Trophoblast cell (in vitro differentiated cells and primary cell): Measurements from ENCODE around the gene RNF17.

Experiments
- DNase-seq, 2 donors: peaks; one replicate each; pipeline ENCODE4 v3.0.0-alpha.2; 2016
- H2AFZ ChIP-seq: 2 replicates; pipeline ENCODE4 v1.6.1; 2013; ENCODE audit warnings: low read length, moderate library complexity, mild to moderate bottlenecking; ENCODE audit not compliant: insufficient read depth, poor library complexity
- H2AK5ac ChIP-seq: 2 replicates; pipeline ENCODE4 v1.6.1; 2013; ENCODE audit warnings: mild to moderate bottlenecking, low read length
- H2BK120ac ChIP-seq: 2 replicates; pipeline ENCODE4 v1.6.1; 2013; ENCODE audit warnings: low read length, mild to moderate bottlenecking, moderate library complexity; ENCODE audit not compliant: insufficient read depth, poor library complexity
- H2BK12ac ChIP-seq: 2 replicates; pipeline ENCODE4 v1.6.1; 2013; ENCODE audit warnings: mild to moderate bottlenecking, low read length, moderate library complexity
- H2BK5ac ChIP-seq: 2 replicates; pipeline ENCODE4 v1.6.1; 2013; ENCODE audit warnings: low read length, low read depth, moderate library complexity, mild to moderate bottlenecking; ENCODE audit not compliant: poor library complexity
- H3K14ac ChIP-seq: 2 replicates; pipeline ENCODE4 v1.6.1; 2013; ENCODE audit warnings: mild to moderate bottlenecking, low read length
- H3K18ac ChIP-seq: 2 replicates; pipeline ENCODE4 v1.6.1; 2013; ENCODE audit warnings: mild to moderate bottlenecking, low read length
- H3K23ac ChIP-seq: 2 replicates; pipeline ENCODE4 v1.6.1; 2013; ENCODE audit warnings: low read length
- H3K27ac ChIP-seq: 2 replicates; pipeline ENCODE4 v1.5.1; 2013; ENCODE audit warnings: low read depth, mild to moderate bottlenecking, inconsistent platforms, low read length, moderate library complexity
- H3K27me3 ChIP-seq: 2 replicates; pipeline ENCODE4 v1.6.1; 2013; ENCODE audit warnings: inconsistent platforms, mild to moderate bottlenecking, low read length, moderate library complexity; ENCODE audit not compliant: insufficient read depth
- H3K36me3 ChIP-seq, 2 experiments: 1 replicate in 1 of 2; 2 replicates in 1 of 2; pipeline ENCODE4 v1.6.1; 2013; ENCODE audit warnings: low read length in 2 of 2, mild to moderate bottlenecking in 2 of 2, moderate library complexity in 1 of 2; ENCODE audit not compliant: insufficient read depth in 2 of 2, control insufficient read depth in 1 of 2
- H3K4ac ChIP-seq: 2 replicates; pipeline ENCODE4 v1.6.1; 2013; ENCODE audit warnings: low read depth, mild to moderate bottlenecking, low read length, moderate library complexity
- H3K4me1 ChIP-seq, 2 experiments: 1 replicate in 1 of 2; 2 replicates in 1 of 2; pipeline ENCODE4 v1.6.1; 2013; ENCODE audit warnings: low read length in 2 of 2, mild to moderate bottlenecking in 2 of 2, moderate library complexity in 1 of 2; ENCODE audit not compliant: insufficient read depth in 2 of 2, control insufficient read depth in 1 of 2
- H3K4me2 ChIP-seq: 2 replicates; pipeline ENCODE4 v1.6.1; 2013; ENCODE audit warnings: inconsistent platforms, mild to moderate bottlenecking, low read length, moderate library complexity
- H3K4me3 ChIP-seq: 2 replicates; pipeline ENCODE4 v1.5.1; 2013; ENCODE audit warnings: mild to moderate bottlenecking, low read depth, low read length, inconsistent platforms
- H3K79me1 ChIP-seq: one replicate; pipeline ENCODE4 v1.6.1; 2013; ENCODE audit warnings: low read length
- H3K79me2 ChIP-seq: 2 replicates; pipeline ENCODE4 v1.6.1; 2013; ENCODE audit warnings: low read length, mild to moderate bottlenecking; ENCODE audit not compliant: control insufficient read depth, insufficient read depth, poor library complexity
- H3K9ac ChIP-seq: 2 replicates; pipeline ENCODE4 v1.6.1; 2013; ENCODE audit warnings: mild to moderate bottlenecking, low read length
- H3K9me3 ChIP-seq: 2 replicates; pipeline ENCODE4 v1.6.1; 2013; ENCODE audit warnings: low read depth, mild to moderate bottlenecking, control low read depth, inconsistent platforms, low read length; ENCODE audit not compliant: insufficient read depth
- H4K12ac ChIP-seq: 2 replicates; pipeline ENCODE4 v1.6.1; 2013; ENCODE audit warnings: low read depth, mild to moderate bottlenecking, low read length, moderate library complexity
- H4K8ac ChIP-seq: 2 replicates; pipeline ENCODE4 v1.6.1; 2013; ENCODE audit warnings: low read depth, mild to moderate bottlenecking, low read length, moderate library complexity
- H4K91ac ChIP-seq: one replicate; pipeline ENCODE4 v1.6.1; 2013; ENCODE audit warnings: low read depth, mild to moderate bottlenecking, low read length, moderate library complexity
- WGBS: extraction: QIAGEN DNeasy Blood & Tissue Kit; methylation state at CpG from one replicate; pipeline ENCODE4 v1.1.7; 2013; ENCODE audit warnings: missing lambda C conversion rate; ENCODE audit not compliant: insufficient read length, insufficient coverage; ENCODE audit errors: extremely low coverage; 5-methylcytosine and 5-hydroxymethylcytosine counted together

The RNF17 gene

DNA sequence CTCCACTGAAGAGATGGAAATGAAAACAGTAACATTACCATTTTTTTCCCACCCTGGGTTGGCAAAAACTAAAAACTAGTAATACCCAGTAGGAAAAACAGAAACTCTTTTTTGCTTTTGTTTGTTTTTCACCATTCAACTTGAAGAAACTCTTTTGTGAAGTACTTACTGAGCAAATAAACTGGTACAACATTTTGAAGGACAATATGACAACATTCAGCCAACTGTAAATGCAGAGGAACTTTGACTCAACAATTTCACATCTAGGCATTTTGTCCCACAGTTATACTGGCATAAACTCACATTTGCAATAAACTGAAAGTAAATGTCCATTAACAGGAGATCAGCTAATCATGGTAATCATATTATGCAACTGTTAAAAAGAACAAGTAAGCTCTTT is 152.5 kb downstream of the RNF17 start:
- H3K18ac ChIP-seq = no peak overlapping the region
- H4K91ac ChIP-seq = no peak overlapping the region
- H3K27ac ChIP-seq = no peak overlapping the region
- no peak overlapping the region for H3K4me2 ChIP-seq
- H3K36me3 ChIP-seq = peaks cover 2 to 3% of the 10 kb centered on the region in 2 experiments
- H3K27me3 ChIP-seq = no peaks in the 10 kb centered on the region
- no peak overlapping the region for H3K9ac ChIP-seq
- no peaks in the 10 kb centered on the region for H3K9me3 ChIP-seq
- peaks cover 0 to 2% of the 10 kb centered on the region in 2 experiments for H3K4me1 ChIP-seq
- no peak overlapping the region for H4K12ac ChIP-seq
- H2AFZ ChIP-seq = no peak overlapping the region
- no peak overlapping the region for H3K4ac ChIP-seq
- no peak overlapping the region for H3K23ac ChIP-seq
- H3K14ac ChIP-seq = no peak overlapping the region
- no peak overlapping the region for H2BK120ac ChIP-seq
- H3K79me1 ChIP-seq = no peaks in the 10 kb centered on the region
- peaks cover 4% of the 10 kb centered on the region for H3K79me2 ChIP-seq
- no peak overlapping the region for H3K4me3 ChIP-seq
- DNase-seq = no peak
- no peak overlapping the region for H2BK12ac ChIP-seq
- no peak overlapping the region for H4K8ac ChIP-seq
- H2AK5ac ChIP-seq = no peak overlapping the region
- no peak overlapping the region for H2BK5ac ChIP-seq

DNA sequence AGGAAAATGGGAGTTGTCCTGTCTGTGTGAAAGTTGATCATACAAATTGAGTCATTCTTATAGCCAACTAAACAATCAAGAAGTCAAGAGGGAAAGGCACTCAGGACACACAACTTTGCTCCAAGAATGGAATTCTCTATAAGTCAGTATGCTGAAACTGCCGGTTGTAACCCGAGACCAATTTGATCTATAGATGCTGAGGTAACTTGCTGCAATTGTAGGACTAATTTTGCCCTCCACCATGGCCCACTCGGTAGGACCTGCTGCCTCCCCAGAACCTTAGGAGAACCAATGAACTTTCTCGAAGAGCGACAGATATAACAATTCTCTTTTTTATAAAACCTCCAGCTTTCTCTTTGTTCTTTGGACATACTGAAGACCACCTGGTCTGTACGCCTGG is 157.0 kb downstream of the RNF17 start:
- no peak overlapping the region for H3K4me3 ChIP-seq
- no peaks in the 10 kb centered on the region for H3K9me3 ChIP-seq
- H4K8ac ChIP-seq = no peak overlapping the region
- no peak for DNase-seq
- no peaks in the 10 kb centered on the region for H3K36me3 ChIP-seq
- no peak overlapping the region for H3K14ac ChIP-seq
- H2BK5ac ChIP-seq = no peak overlapping the region
- no peak overlapping the region for H4K91ac ChIP-seq
- no peak overlapping the region for H3K27ac ChIP-seq
- no peak overlapping the region for H3K18ac ChIP-seq
- WGBS = no CpG with 5 or more reads among the region's 6 CpGs
- no peak overlapping the region for H2AFZ ChIP-seq
- H3K27me3 ChIP-seq = no peaks in the 10 kb centered on the region
- H3K9ac ChIP-seq = no peak overlapping the region
- no peak overlapping the region for H2AK5ac ChIP-seq
- peaks cover 8% of the 10 kb centered on the region for H3K79me2 ChIP-seq
- no peak overlapping the region for H3K4me2 ChIP-seq
- H4K12ac ChIP-seq = no peak overlapping the region
- no peak overlapping the region for H2BK12ac ChIP-seq
- peaks cover 7% of the 10 kb centered on the region for H3K79me1 ChIP-seq
- H3K4me1 ChIP-seq = peaks cover 0 to 5% of the 10 kb centered on the region in 2 experiments
- H3K23ac ChIP-seq = no peak overlapping the region
- no peak overlapping the region for H2BK120ac ChIP-seq
- H3K4ac ChIP-seq = peak overlapping the region; percentile 89

DNA sequence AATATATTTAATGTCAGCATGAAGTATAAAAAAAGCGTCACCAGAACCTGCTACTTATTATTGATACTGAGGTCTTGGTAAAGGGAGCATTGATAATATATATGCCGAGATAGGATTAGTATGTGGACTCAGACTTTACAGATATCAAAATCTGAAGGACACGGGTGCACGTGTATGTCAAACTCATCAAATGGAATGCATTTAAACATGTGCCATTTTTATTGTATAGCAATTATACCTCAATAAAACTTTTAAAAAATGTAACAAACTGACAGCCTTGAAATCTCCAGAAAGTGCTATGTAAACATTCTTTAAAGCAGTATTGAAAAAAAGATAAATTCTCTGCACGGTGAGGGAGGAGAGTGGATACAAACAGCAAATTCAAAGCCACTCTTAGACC is 157.9 kb downstream of the RNF17 start:
- Histone ChIP-seq H2BK120ac (no peak overlapping the region), H3K36me3 (no peaks in the 10 kb centered on the region), H3K27me3 (no peaks in the 10 kb centered on the region), H3K79me1 (peaks cover 7% of the 10 kb centered on the region), H4K91ac (no peak overlapping the region), H3K27ac (no peak overlapping the region), H4K8ac (no peak overlapping the region), H3K79me2 (peaks cover 8% of the 10 kb centered on the region), H3K14ac (no peak overlapping the region), H3K9me3 (no peaks in the 10 kb centered on the region), H3K4ac (peak overlapping the region; percentile 65), H4K12ac (no peak overlapping the region), H3K4me2 (peak overlapping the region; percentile 63), H3K4me1 (peaks cover 0 to 5% of the 10 kb centered on the region in 2 experiments), H3K4me3 (peak overlapping the region; percentile 98), H3K9ac (peak overlapping the region; percentile 94), H2AFZ (no peak overlapping the region), H2BK5ac (no peak overlapping the region), H3K18ac (no peak overlapping the region), H2BK12ac (no peak overlapping the region), H2AK5ac (no peak overlapping the region), H3K23ac (no peak overlapping the region)
- WGBS = no CpG with 5 or more reads among the region's 5 CpGs
- no peak for DNase-seq

DNA sequence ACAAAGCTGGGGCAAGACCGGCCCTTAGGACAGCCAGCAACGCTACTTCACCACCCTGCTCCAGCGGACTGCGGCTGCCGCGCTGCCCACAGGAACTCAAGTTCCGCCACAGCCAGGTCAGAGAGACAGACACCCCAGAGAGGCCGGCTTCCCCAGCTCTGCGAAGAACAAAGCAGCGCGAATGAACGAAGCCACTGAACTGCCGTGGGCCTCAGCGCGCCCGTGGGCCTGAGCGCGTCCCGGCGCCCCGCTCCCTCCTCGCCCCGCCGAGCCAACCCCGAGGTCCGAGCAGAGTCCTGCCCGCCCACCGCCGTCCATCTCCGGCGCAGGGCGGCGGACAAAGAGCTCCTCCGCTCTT is 158.4 kb downstream of the RNF17 start:
- H4K91ac ChIP-seq = peak overlapping the region; percentile 53
- H2AK5ac ChIP-seq = no peak overlapping the region
- H3K14ac ChIP-seq = peak overlapping the region; percentile 87
- peak overlapping the region; percentile 65 for H3K4ac ChIP-seq
- peak overlapping the region; percentile 94 for H3K9ac ChIP-seq
- peaks cover 0 to 5% of the 10 kb centered on the region in 2 experiments for H3K4me1 ChIP-seq
- H3K18ac ChIP-seq = peak overlapping the region; percentile 55
- peak overlapping the region; percentile 57 for H4K8ac ChIP-seq
- WGBS = no CpG with 5 or more reads among the region's 34 CpGs
- H3K23ac ChIP-seq = no peak overlapping the region
- peaks cover 8% of the 10 kb centered on the region for H3K79me2 ChIP-seq
- H4K12ac ChIP-seq = peak overlapping the region; percentile 57
- DNase-seq = peak in 1 of 2 donors; percentile 33
- H3K27me3 ChIP-seq = no peaks in the 10 kb centered on the region
- H3K4me2 ChIP-seq = peak overlapping the region; percentile 63
- no peak overlapping the region for H2BK5ac ChIP-seq
- peak overlapping the region; percentile 98 for H3K4me3 ChIP-seq
- no peaks in the 10 kb centered on the region for H3K9me3 ChIP-seq
- H2AFZ ChIP-seq = peak overlapping the region; percentile 77
- no peaks in the 10 kb centered on the region for H3K36me3 ChIP-seq
- no peak overlapping the region for H2BK12ac ChIP-seq
- H3K27ac ChIP-seq = peak overlapping the region; percentile 68
- H2BK120ac ChIP-seq = peak overlapping the region; percentile 26
- H3K79me1 ChIP-seq = peaks cover 7% of the 10 kb centered on the region
